ENCODE data around the gene SNX20. TPM values are rescaled to one million over a fixed set of nuclear protein-coding genes. Genes with fewer than 3 reads are reported as not detected.
A peak's percentile ranks its signal among the peaks of the same experiment; 100 is the strongest.

Gene SNX20
- total RNA-seq, 4 donors from 2014 or later, result 0.57 to 1.5 (median 1.0) TPM

- no peak for TF ChIP-seq POLR2A (IDR thresholded peaks at IDR 0.05)
- TF ChIP-seq CTCF (IDR thresholded peaks at IDR 0.05), result no peak
- intact Hi-C loops (cut with DNase I; ENCODE audit: low total_unique reads), result no loop called here
- no peak overlapping the region for H3K4me3 ChIP-seq (ENCODE audit: low read depth, poor library complexity, severe bottlenecking)
- WGBS, 2 donors, result 88 to 89% methylated on average over 3 of the region's 3 CpGs
- no peak for DNase-seq (ENCODE audit: low spot score in 2 of 2)
Measured at GRCh38 chr16:50702725-50703124, 21.6 kb upstream of the SNX20 start.

GRCh38 chr16:50699326-50700159, 18.4 kb upstream of the SNX20 start:
- intact Hi-C loops (cut with DNase I; ENCODE audit: low total_unique reads), result no loop called here
- WGBS, 2 donors, result 67 to 85% methylated on average over 12 to 19 of the region's 19 CpGs

GRCh38 chr16:50697881-50698767, 17.0 kb upstream of the SNX20 start:
- TF ChIP-seq POLR2A (IDR thresholded peaks at IDR 0.05) (no peak), CTCF (IDR thresholded peaks at IDR 0.05) (no peak)
- no peak overlapping the region for H3K4me3 ChIP-seq (ENCODE audit: low read depth, poor library complexity, severe bottlenecking)
- WGBS, 2 donors, result 37 to 40% methylated on average over 19 of the region's 19 CpGs
- DNase-seq (ENCODE audit: low spot score in 2 of 2), result peak; percentile 59 to 88
- intact Hi-C loops (cut with DNase I; ENCODE audit: low total_unique reads), result no loop called here

More at GRCh38 chr16:50699326-50700159, 18.4 kb upstream of the SNX20 start:
- DNase-seq (ENCODE audit: low spot score in 2 of 2), result peak; percentile 68 to 89
- TF ChIP-seq POLR2A (IDR thresholded peaks at IDR 0.05), result no peak
- no peak for TF ChIP-seq CTCF (IDR thresholded peaks at IDR 0.05)
- no peak overlapping the region for H3K4me3 ChIP-seq (ENCODE audit: low read depth, poor library complexity, severe bottlenecking)

GRCh38 chr16:50697421-50697715, 16.3 kb upstream of the SNX20 start:
- WGBS, 2 donors, result 90 to 92% methylated on average over 5 of the region's 5 CpGs
- H3K4me3 ChIP-seq (ENCODE audit: low read depth, poor library complexity, severe bottlenecking), result no peak overlapping the region
- intact Hi-C loops (cut with DNase I; ENCODE audit: low total_unique reads), result no loop called here
- TF ChIP-seq CTCF (IDR thresholded peaks at IDR 0.05), result no peak
- no peak for TF ChIP-seq POLR2A (IDR thresholded peaks at IDR 0.05)
- DNase-seq (ENCODE audit: low spot score in 2 of 2), result no peak

- no peak overlapping the region for H3K4me3 ChIP-seq (ENCODE audit: low read depth, poor library complexity, severe bottlenecking)
- intact Hi-C loops (cut with DNase I; ENCODE audit: low total_unique reads), result no loop called here
- DNase-seq (ENCODE audit: low spot score in 2 of 2), result peak; percentile 93 to 97
- WGBS, 2 donors, result 52 to 67% methylated on average over 11 to 15 of the region's 15 CpGs
- TF ChIP-seq CTCF (IDR thresholded peaks at IDR 0.05) (no peak), POLR2A (IDR thresholded peaks at IDR 0.05) (no peak)
Measured at GRCh38 chr16:50696575-50697420, 15.7 kb upstream of the SNX20 start.

All from lower leg skin (tissue), 4 donors.